A172 (cell line): ENCODE data around the gene CCDC12. TPM values are rescaled to one million over a fixed set of nuclear protein-coding genes. Genes with fewer than 3 reads are reported as not detected.
"Not testable (repeated sequence)": the region's sequence is repeated elsewhere in the genome, so short reads cannot be mapped to it uniquely, and the experiment has no call there.

Experiments
- DNase-seq: peaks from one replicate; pipeline ENCODE4 v3.0.0-alpha.2; 2015; ENCODE audit warnings: low spot score
- total RNA-seq: library from RNA; depleted of rRNA; stranded (reverse); fragments of >200 nt; shearing (Covaris generic); gene quantifications from 2 replicates; pipeline ENCODE4 v1.2.3, GENCODE V29; 2014

CCDC12 gene
- total RNA-seq, 1 experiment from 2014 or later: 21.1 TPM

DNA sequence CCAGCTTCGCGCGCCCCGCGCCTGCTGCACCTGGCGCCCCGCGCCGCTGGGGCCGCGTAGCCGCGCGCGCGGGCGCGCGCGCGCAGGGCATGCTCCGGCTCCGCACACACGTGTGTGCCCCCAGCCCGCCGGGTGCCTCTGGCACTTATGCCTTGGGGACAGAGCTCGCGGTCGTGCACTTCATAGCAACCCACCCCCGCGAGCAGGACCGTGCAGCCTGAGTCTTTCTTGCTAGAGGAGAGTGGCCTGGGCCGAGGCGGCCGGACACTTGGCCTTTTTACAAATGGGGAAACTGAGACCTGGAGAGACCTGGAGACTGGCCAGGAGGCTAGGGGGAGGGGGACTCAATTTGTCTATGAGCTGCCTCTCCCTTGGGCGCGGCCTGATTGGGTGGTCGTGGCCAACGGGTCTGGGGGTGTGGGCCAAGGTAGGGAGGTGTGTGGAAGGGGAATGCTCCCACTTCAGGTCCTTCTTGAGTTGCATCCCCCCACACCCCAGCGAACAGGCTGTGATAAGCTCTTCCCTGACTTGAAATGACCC is 3.5 kb upstream of the CCDC12 start:
- no peak for DNase-seq

DNA sequence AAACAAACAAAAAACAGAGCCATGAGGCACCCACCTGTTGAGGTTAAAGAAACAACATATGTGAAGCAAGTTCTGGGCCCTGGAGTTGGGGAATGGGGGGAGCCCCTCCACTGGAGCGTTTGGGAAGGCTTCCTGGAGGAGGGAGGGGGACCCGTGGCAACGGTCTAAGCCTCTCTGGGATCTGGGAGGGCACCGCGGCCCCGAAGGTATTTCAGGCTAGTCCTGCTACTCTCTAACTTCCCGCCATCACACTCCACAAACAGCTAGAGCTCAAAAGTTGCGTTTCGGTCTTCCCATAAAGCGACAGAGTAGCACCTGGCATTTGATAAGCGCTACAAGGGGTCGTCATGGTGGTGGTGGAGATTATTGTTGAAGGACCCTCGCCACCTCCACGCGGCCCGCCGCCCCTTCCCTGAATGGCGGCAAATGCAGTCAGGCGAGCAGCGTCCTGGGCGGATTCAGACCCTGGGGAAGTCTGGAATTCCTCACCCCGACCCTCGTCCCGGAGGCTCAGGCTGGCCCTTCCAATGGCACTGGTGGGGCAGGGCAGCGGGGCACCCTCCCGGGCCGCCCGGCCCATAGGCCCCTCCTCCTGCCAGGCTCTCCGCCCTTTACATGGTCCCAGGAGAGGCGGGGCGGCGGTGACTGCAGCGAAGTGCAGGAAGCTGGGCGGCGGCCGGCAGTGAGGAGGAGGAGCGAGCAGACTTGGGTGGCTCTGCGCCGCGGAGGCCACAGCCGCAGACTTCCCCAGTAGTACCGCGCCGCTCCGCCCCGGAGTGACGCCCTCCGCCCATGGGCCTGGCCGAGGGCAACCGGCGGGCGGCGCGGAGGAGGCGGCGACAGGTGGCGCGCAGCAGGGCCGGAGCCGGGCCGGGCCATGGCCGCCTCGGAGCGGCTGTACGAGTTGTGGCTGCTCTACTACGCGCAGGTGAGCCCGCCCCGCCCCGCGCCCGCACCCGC is 2.7 kb upstream of the CCDC12 start, which contains the start of gene NBEAL2:
Gene NBEAL2 (plus strand): TSS at position 682 of the 960 bp plus-strand sequence. CDS start 196 bp downstream, at position 878.
- peak; percentile 83 for DNase-seq

DNA sequence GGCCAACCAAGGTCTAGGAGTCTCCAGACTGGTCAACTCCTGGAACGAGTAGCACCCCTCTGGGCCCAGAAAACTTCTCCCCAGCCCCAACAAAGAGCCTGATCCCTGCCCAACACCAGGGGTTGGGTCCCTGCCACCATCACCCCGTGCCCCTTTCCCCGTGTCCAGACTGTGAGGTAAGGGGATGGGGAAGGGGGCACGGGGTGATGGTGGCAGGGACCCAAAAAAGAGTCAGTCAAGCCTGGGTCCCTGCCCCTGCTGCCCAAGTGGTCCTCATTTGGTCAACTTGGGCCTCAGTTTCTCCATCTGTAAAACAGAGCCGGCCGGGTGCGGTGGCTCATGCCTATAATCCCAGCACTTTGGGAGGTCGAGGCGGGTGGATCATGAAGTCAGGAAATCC is 1.8 kb upstream of the CCDC12 start:
- no peak for DNase-seq

DNA sequence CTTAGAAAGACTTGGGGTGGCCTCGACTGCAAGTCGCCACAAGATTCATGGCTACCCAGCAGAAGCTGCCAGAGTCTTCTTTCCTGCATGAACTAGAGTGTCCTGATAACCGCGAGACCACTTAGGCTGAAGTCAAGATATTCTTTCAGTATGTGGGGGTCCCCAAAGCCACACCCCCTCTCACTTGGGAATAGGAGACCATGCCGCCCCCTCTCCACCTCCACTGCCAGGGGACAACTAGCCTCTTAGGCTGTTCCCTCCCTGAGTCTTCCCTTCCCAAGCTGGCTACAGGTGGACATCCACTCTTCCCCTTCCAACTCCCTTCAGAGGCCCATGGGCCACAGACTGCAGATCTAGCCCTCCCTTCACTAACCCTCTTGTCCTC is 1.3 kb upstream of the CCDC12 start:
- no peak for DNase-seq

DNA sequence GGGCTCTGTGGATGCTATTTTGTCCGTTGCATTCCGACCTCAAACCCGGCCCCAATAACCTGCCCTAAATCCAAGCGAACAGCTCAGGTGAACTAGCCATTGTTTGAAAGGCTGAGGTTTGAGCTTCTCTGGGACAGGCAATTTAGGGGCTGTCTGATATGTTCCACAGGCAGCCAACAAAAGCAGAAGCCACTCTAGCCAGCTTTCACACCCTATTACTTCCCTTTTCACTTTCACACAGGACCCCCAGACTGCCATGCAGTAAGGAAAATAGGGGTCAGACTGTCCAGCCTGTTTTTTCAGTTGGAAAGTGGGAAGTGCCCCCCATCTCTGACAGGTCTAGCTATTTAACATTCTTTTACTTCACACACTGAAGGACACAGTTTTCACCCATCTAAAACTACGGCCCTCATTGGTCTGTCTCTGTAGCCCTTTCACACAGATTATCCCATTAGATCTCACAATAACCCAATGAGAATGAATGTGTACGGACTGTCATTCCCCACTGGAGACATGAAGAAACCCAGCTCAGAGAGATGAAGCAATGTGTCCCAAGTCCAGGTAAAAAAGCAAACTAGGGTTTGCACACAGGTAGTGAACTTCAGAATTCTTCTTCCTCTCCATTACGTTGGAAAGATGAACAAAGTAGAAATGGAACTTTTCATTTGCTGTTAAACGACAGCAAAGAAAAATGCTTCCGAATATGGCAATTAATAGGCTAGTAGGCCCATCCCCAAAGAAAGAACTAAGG is 1.9 kb downstream of the CCDC12 start:
- no peak for DNase-seq

DNA sequence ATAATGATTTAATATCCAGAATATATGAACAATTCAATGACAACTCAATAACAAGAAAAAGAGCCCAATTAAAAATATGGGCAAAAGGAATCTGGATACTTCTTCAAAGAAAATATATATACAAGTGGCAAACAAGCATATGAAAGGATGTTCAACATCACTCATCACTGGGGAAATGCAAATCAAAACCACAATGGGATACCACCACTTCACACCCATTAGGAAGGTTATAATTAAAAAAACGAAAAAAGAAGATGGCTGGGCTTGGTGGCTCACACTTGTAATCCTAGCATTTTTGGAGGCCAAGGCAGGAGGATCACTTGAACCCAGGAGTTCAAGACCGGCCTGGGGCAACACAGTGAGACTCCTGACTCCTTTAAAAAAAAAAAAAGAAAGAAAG is 4.1 kb downstream of the CCDC12 start:
- no peak for DNase-seq

DNA sequence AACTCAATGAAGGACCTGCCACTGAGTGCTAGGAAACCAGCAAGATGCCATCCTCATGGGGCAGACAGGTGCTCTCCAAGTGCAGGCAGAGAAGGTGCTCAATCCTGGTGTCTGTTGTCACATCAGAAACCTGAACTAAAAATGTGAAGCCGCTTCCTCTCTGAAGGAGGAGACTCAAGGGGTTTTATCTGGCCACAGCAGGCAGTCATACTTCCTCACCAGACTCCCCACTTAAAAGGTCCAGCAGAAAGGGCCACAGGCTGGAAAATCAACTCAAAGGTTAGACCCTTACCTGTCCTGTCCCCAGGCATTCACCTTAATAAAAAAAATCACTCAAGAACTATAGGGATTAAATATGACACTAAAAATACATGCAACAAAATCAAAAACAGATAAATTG is 4.8 kb downstream of the CCDC12 start:
- DNase-seq: no peak

DNA sequence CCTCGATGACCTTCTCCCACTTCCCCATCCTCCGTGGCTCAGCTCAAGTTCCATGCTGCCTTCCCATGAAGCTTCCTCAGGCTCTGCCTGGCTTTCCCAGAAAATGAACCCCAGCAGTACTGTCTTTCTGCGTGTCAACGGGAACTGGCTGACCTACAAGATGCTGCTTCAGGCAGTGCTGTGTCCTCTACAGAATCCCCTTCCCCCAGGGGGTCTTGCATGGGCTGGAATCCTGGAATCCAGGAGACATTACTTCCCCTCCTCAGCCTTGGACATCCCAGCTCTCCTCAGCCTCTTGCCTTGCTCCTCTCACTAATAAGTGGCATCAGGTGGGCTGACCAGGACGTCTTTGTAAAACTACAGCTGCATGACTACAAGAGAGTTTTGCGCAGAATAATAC is 5.4 kb downstream of the CCDC12 start:
- no peak for DNase-seq

DNA sequence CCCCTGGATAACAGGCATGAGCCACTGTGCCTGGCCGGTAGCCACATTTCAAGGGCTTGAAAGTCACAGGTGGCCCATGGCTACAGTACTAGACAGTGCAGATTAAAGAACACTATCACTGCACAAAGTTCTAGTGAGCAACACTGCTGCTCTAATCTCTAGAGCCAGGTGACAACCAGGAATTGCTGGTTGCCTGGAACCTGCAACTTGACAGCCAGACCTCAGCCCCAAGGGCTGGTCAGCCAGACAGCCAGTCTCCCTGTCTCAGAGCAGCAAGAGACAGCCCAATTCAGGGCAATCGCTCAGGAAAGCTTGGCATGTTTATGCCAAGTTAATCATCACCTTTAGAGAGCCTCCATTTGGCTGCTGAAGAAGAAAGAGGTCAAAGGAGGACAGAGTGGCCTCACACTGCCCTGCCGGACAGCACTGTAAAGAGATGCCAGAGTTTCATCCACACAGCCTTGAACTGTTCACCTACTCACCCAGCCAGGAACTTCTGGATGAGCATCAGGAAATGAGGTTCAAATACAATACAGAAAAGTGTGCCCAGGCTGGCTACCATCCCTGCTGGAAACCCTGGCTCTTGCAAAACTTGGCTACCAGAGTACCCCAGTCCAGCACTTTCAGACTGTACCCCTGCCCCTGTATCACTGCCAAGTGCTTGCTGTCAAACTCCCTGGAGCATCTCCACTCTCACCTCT is 6.0 kb downstream of the CCDC12 start:
- no peak for DNase-seq

DNA sequence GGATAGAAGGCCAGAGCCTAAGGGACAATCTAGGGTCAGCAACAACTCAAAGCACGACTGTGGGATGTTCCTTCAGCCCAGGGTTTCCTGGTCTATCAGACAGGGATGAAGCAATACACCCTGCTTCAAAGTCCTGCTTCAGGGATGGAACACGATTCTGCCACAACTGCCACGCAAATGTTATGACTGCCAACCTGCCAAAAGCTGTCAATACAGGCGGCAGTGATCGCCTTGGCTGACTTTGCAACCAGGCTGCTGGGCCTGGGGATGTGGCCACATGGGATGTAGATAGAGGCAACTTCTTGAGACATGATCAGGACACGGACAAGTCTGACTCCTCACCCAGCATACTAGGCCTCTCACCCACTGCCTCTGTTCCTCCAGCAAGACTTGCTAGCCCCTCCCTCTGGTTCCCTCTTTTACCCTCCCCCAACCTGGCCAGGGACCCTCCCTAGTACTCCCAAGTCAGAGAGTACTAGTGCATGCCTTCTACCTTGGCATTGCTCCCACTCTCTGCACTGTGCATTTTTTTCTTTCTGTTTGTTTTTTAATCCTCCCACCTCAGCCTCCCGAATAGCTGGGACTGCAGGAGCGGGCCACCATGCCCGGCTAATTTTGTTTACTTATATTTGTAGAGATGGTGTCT is 7.6 kb downstream of the CCDC12 start:
- DNase-seq: no peak

DNA sequence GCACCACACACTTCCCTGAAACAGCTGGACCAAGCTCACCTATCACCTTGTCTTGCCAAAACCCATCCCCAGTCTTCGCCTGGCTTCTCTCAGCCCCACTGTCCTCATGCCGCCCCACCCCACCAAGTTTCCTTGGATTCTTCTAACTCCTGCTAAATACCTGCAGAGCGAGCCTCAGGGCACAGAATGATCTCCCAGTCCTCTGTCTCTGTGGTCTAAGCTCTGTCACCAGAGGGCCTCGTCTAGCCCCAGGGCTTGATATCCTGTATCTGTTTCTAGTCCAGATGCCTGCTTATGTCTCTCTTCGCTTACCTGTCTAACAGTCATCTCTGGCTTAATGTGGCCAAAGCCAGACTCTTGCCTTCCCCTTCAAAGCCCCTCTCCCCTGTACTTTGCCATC is 9.7 kb downstream of the CCDC12 start:
- no peak for DNase-seq

DNA sequence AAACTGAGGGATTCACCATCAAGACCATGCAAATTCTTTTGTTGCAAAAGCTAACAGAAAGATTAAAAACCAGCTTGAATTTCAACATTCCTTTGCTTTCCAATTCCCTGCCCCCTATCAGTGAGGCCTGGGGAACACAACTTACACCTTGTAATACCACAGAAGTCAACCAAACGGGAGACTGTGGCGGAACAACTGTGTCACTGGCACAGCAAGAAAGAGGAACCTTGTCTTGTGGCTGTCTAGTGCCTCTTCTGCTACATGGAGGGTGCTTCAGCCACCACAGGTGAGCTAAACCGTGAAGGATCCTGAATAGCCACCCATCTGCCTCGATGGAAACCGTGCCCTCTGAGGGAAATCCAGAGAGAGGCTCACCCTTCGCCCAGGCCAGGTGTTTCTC is 11.4 kb downstream of the CCDC12 start:
- DNase-seq: no peak

DNA sequence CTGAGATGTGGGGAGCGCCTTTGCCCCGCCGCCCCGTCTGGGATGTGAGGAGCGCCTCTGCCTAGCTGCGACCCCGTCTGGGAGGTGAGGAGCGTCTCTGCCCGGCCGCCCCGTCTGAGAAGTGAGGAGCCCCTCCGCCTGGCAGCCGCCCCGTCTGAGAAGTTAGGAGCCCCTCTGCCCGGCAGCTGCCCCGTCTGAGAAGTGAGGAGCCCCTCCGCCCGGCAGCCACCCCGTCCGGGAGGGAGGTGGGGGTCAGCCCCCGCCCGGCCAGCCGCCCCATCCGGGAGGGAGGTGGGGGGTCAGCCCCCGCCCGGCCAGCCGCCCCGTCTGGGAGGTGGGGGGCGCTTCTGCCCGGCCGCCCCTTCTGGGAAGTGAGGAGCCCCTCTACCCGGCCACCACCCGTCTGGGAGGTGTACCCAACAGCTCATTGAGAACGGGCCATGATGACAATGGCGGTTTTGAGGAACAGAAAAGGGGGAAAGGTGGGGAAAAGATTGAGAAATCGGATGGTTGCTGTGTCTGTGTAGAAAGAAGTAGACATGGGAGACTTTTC is 12.4 kb downstream of the CCDC12 start:
- DNase-seq: not testable (repeated sequence)

DNA sequence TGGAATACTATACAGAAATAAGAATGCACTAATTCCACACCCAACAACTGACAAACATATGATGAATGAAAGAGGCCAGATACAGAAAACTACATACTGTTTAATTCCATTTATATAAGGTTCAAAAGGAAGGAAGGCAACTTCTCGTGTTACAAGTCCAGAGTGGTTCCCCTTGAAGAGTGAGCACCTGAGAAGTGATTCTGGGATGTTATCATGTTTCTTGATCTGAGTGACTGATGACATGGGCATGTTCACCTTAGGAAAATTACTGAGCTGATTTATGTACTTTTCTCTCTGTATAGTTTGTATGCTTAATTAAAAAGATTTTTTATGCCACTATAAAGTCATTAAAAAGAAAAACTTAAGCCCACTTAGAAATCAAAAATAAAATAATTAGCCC is 13.6 kb downstream of the CCDC12 start:
- no peak for DNase-seq

DNA sequence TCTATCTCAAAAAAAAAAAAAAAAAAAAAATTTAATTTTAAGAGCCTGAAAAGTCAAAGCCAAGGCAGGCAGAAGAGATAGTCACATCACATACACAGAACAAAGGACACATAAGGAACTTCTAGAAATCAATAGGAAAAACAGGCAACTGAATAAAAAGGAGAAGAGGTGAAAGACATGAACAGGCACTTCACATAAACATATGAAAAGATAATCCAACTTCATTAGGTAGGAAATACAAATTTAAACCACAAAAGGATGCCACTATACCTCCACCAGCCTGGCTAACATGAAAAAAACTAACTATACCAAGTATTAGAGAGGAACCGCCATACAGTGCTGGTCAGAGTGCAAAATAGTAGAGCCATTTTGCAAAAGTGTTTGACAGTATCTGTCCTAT is 14.1 kb downstream of the CCDC12 start:
- DNase-seq: no peak

DNA sequence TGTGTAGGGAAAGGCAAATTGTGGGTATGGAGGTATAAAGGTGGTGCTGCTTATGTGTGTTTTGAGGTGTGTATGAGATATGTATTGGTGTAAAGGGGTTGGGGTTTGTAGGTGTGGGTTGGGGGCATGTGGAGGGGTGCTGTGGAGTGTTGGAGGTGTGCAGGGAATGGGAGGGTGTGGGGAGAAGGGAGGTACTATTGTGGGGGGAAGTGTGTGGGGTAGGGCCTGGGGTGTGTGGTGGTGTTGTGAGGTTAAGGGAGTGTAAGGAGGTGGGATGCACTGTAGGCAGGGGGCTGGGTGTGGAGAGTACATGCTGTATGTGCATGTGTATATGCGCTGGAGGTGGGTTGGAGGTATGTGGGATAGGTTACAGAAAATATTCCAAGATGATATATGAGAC is 15.7 kb downstream of the CCDC12 start:
- DNase-seq: no peak

DNA sequence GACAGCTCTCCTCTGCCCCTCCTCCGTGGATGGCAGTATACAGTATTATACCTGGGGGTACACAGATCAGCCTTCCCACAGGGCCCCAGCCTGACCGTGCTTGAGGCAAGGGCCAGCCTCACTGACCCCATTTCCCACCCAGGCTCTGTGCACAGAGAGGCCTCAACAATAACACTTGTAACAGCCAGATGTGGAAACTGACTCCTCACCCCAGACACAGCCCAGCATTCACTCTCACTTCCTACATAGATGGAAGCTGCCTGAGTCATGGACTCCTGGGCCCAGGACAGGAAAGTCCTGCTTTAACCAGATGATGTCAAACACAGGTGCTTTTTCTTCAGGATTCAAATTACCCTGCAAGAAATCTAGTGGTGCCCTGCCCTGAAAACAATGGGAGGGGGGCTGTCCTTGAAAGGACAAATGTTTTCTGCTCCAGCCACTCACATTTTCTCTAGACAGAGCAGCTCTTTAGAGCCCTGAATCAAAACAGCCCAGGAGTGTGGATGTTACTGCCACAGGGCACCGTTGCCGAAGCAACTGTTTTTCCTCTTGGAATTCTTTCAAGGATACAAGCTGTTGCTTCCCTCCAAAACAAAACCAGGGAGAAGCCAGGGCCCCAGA is 16.4 kb downstream of the CCDC12 start:
- no peak for DNase-seq

DNA sequence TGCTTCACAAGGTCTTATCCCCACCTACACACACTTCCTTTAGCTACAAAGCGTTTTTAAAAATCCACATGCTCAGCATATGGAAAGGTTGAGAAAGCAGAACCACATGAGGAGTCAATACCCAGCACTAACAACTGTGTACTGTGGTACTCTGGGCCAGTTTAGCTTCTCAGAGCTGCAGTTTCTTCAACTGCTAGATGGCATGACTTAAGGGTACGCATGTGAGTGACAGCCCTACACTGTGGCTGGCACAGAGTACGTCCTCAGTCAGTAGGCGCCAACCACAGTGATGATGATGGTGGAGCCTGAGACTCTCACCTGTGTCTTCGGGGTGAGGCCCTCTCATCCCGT is 17.4 kb downstream of the CCDC12 start:
- no peak for DNase-seq

DNA sequence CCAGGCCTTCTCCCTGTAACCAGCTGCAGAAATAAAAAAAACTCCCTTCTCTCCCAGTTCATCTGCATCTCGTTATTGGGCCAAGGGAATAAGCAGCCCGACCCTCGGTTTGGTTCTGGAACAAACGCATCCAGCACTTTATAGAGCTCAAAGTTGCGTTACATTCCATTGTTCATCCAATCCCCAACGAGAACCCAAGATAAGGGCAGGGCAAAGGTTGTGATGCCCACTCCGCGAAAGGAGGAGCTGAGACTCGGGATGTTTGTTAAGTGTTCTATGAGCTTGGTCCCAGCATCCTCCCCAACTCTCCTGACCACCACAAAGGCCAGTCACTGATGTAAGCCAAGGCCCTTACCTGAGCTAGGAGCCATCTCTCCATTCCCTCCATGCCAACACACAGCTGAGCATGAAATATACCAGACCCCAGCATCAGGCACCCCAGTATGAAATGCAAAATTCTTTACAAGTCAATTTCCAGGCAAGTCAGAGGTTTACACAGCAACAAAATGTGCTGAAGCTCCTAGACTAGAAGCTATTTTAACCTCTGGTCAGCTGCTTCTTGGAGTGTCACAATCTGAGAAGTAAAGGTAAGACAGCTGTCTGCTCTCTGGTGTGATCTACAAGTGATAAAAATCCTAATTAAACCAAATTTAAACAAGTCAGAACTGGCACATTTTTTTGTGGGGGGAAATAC is 17.9 kb downstream of the CCDC12 start:
- no peak for DNase-seq
